HG03571 (cell line): ENCODE data around the gene KLK8.

ENCODE experiments used
- ATAC-seq: cut with Tn5 transposase; IDR thresholded peaks from one replicate; pipeline ENCODE4 v1.9.1; 2021; ENCODE audit not compliant: unreplicated experiment

Gene KLK8

GRCh38 chr19:51001515-51001914, at the start of gene KLK8:
Gene KLK8, minus strand, starts transcription at chr19:51001604. Its CDS starts 437 bp downstream, at chr19:51001167.
- no peak for ATAC-seq

GRCh38 chr19:51047031-51047335, 45.6 kb upstream of the KLK8 start:
- ATAC-seq = no peak

GRCh38 chr19:51044327-51044726, 42.9 kb upstream of the KLK8 start:
- ATAC-seq = no peak

GRCh38 chr19:51043497-51043896, 42.1 kb upstream of the KLK8 start:
- ATAC-seq = no peak

GRCh38 chr19:51040151-51040550, 38.7 kb upstream of the KLK8 start:
- no peak for ATAC-seq

GRCh38 chr19:51036519-51036918, 35.1 kb upstream of the KLK8 start:
- ATAC-seq = no peak

GRCh38 chr19:51034704-51035103, 33.3 kb upstream of the KLK8 start, which contains the start of gene KLK12:
Gene KLK12, minus strand, starts transcription at chr19:51035002. Its CDS starts 381 bp downstream, at chr19:51034621.
- no peak for ATAC-seq

- ATAC-seq = no peak
These were observed 30.4 kb upstream of the KLK8 start for GRCh38 chr19:51031880-51032225.

- no peak for ATAC-seq
These were observed 29.9 kb upstream of the KLK8 start for GRCh38 chr19:51031220-51031879.

GRCh38 chr19:51030631-51031030, 29.2 kb upstream of the KLK8 start:
- ATAC-seq = no peak

GRCh38 chr19:51029718-51030117, 28.3 kb upstream of the KLK8 start:
- no peak for ATAC-seq

- ATAC-seq = no peak
These were observed 26.5 kb upstream of the KLK8 start for GRCh38 chr19:51027873-51028272.

GRCh38 chr19:51027126-51027806, 25.9 kb upstream of the KLK8 start:
- no peak for ATAC-seq

GRCh38 chr19:51026554-51026831, 25.1 kb upstream of the KLK8 start, which contains the start of gene KLK11:
Gene KLK11, minus strand, starts transcription at chr19:51026616. Its CDS starts 985 bp downstream, at chr19:51025631.
- no peak for ATAC-seq

- no peak for ATAC-seq
These were observed 24.6 kb upstream of the KLK8 start for GRCh38 chr19:51025809-51026553.

- no peak for ATAC-seq
These were observed 24.0 kb upstream of the KLK8 start for GRCh38 chr19:51025401-51025800.

GRCh38 chr19:51024924-51025323, 23.5 kb upstream of the KLK8 start:
- no peak for ATAC-seq

GRCh38 chr19:51023946-51024345, 22.5 kb upstream of the KLK8 start:
- no peak for ATAC-seq

- ATAC-seq = no peak
These were observed 21.1 kb upstream of the KLK8 start for GRCh38 chr19:51022526-51022925.

GRCh38 chr19:51020988-51021651, 19.7 kb upstream of the KLK8 start:
- ATAC-seq = no peak

- no peak for ATAC-seq
These were observed 18.1 kb upstream of the KLK8 start, which contains the start of gene KLK10 for GRCh38 chr19:51019544-51019925. Gene KLK10, minus strand, starts transcription at chr19:51019709. Its CDS starts 579 bp downstream, at chr19:51019130.
